HG03565 (cell line): ENCODE data around the gene LGR5.
A peak's percentile ranks its signal among the peaks of the same experiment; 100 is the strongest.
"Not testable (repeated sequence)": the region's sequence is repeated elsewhere in the genome, so short reads cannot be mapped to it uniquely, and the experiment has no call there.

Experiments used
- ATAC-seq: cut with Tn5 transposase; IDR thresholded peaks from one replicate; pipeline ENCODE4 v1.9.1; 2021; ENCODE audit warnings: mild to moderate bottlenecking, moderate library complexity; ENCODE audit not compliant: unreplicated experiment

Gene LGR5

DNA sequence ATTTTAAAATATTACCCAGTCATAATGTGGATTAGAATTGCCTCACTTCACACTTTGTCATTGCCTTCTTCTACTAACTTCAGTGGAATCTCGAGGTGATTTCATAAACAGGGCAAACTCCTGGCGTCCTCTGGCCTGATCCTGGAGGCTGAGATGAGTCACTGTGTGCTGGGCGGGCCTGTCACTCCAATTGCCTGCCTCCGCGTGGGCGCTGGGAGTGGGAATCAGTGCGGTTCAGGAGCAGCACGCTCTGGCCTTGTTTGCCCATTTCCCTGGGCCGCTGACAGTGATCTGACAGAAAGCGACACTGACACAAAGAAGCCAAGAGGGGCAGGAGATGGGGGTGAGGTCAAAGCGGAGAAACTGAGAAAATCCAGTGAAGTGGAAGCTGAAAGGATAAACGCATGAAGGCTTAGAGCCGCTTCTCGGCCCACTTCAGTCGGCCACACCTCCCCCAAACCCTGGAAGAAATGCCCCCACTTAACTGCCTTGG, 29.7 kb downstream of the LGR5 start:
- ATAC-seq = no peak

GRCh38 chr12:71472441-71472911, 32.9 kb downstream of the LGR5 start:
- ATAC-seq = no peak

GRCh38 chr12:71474791-71475190, 35.2 kb downstream of the LGR5 start:
- no peak for ATAC-seq

DNA sequence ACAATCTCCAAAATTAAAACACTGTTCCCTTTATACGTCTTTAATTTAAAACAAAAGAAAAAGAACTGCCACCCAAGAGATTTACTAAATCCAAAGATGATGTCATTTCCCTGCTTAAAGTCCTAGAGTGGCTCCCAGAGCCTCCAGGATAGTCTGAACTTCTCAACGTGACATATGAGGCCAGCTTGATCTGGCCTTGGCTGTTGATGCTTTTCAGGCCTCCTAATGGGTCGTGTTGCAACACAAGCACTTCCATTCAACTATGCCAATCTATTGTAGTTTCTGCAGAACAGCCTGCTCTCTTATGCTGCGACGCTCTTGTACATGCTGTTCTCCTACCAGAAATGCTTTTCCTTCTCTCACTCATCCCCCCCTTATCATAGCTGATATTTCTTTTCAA, 35.7 kb downstream of the LGR5 start:
- no peak for ATAC-seq

DNA sequence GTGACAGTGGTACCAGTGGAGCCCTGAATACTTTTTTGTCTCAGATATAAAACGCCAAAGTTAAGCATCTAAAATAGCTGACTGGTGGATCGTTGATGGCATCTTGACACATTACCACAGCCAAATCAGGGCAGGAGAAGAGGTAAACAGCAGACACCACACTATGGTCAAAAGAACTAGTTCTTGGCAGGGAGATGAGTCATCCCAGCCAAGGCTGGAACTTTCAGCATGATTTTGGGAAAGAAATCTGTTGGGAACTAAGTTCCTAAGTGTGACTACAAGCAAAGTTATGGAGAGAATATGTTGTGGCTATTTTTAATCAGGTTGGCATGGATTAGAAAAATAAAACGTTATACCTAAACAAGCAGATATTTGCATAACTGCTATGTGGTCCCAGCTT, 36.9 kb downstream of the LGR5 start:
- no peak for ATAC-seq

GRCh38 chr12:71477609-71478008, 38.0 kb downstream of the LGR5 start:
- no peak for ATAC-seq

- no peak for ATAC-seq
These were observed 38.7 kb downstream of the LGR5 start for GRCh38 chr12:71478270-71478669.

DNA sequence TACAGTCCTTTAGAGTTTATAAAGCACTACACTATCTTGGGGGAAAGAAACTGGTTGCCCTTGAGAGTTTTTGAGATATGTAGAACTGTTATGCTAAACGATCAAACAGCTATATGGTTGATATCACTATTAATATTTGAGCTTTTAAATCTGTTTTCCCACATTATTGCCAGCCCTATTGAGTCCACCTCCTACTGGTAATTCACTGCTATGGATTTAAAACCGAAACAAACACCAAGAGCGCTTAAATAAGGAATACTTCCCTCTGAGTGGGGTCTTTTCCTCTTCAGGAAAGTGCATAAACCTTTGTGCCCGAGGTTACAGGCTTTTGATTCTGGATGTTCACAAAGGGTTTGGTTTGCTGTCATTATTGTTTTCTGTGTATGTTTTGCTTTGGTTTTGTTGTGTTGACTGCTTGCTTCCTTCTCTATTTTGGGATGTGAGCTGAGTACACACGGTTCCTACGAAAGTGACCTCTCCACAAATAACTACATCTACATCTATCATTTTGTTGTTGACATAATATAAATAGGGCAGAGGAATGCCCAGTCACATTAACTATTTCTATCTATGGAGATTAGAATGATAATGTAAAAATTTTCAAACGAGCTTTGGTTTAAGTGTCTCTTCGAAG, 44.8 kb downstream of the LGR5 start:
- ATAC-seq = no peak

DNA sequence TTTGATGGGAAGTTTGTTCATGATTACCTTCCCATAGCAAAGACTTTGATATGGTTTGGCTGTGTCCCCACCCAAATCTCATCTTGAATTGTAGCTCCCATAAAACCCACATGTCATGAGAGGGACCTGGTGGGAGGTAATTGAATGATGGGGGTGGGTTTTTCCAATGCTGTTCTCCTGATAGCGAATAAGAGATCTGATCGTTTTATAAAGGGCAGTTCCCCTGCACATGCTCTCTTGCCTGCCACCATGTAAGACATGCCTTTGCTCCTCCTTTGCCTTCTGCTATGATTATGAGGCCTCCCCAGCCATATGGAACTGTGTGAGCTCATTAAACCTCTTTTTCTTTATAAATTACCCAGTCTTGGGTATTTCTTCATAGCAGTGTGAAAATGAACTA, 51.2 kb downstream of the LGR5 start:
- not testable (repeated sequence) for ATAC-seq

GRCh38 chr12:71492604-71493003, 53.0 kb downstream of the LGR5 start:
- ATAC-seq = no peak

DNA sequence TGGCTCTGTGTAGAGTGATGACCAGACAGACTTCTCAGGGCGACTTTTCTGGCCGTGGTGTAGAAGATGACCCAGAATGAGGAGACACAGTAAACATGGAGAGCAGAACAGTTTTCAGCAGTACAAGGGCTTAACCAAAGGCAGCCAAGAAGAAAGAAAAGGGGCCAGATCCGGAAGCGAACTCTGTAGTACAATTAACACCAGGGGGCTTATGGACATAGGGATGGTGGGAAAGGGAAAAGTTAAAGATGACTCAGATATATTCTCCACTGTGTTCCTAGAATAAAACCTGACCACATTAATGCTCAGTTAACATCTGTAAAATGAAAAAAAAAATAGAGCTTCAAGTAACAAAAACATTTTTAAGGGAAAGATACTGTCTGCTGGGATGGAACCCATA, 60.2 kb downstream of the LGR5 start:
- no peak for ATAC-seq

- ATAC-seq = no peak
These were observed 64.2 kb downstream of the LGR5 start for GRCh38 chr12:71503579-71504391.

DNA sequence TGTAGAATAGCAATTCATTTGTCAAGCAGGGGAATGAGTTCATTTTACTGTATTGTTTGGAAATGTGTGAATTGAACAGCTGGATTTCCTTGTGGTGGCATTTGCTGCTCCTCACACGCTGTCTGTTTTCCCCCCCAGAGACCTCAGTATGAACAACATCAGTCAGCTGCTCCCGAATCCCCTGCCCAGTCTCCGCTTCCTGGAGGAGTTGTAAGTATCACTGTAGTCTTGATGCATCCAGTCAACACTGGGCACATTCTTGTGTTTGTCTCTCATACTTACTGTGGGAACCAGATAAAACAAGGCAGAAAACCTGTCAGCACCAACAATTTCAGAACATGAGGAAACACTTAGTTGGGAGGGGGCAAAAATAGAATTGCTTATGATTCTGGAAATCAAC, 64.9 kb downstream of the LGR5 start:
- no peak for ATAC-seq

DNA sequence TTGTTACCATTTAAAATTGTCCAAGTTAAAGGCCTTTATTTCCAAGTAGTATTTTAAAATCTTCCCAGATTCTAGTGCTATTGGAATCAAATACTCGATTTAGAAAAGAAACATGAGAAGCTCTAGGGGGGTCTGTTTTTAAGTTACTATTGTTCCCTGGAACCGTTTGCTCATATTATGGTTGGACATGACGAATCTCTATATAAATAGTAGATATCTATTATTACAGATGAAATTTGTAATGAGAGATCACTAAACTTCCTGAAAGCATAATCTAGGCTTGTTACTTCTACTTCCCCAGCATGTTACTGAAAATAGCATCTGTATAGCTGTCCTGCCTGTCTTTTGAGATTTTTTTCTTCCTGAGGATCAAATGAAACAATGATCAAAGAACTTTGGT, 70.1 kb downstream of the LGR5 start:
- ATAC-seq = no peak

GRCh38 chr12:71517145-71517846, 77.7 kb downstream of the LGR5 start:
- ATAC-seq = peak; percentile 48

DNA sequence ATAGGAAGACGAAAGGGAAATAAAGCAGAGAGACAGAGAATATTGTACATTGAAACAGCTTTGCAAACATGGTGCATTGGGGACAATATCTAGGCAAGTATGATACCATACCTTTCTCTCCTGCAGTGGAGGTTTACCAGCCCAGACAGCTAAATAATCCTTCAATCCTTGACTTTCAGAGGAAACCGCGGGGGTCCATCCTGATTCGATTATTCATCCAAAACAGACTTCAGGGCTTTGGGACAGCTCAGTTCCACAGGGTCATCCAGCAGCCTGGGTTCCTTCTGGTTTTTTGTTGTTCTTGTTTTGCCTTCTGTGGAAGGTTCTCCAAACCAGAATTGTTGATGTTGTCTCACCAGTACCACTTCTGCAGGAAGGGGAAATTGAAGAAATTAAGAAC, 81.5 kb downstream of the LGR5 start:
- no peak for ATAC-seq

GRCh38 chr12:71524626-71525025, 85.0 kb downstream of the LGR5 start:
- no peak for ATAC-seq

- ATAC-seq = no peak
These were observed 94.1 kb downstream of the LGR5 start for GRCh38 chr12:71533703-71534102.

DNA sequence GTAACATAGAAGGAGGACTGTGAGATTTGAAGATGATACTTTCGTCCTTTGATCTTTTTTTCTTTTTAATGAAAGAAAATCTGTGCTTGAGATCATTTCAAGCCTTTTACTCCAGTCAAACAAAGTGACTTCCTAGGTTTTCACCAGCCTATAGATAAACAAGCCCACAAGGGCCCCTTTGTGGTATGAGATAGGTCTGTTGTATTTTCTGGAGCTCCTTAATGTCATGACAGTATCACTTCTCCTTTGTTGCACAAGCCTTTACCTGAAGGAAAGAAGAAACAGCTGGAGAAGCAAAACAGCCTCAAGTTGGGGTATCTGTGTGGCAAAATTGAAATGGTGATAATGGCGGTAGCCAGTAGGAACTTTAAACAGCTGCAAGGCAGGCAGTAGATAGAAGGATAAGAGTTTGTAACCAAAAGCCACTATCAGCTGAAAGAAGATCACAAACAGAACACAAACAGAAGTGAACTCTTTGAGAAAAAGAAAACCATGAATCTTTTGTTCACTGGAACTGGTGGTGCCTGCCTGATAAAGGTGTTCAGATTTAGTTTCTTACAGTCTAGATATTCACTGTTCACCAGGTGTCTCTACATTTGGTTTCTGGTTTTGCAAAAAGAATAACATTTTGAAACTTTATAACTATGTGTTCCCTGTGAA, 96.8 kb downstream of the LGR5 start:
- peak; percentile 66 for ATAC-seq

GRCh38 chr12:71536939-71537622, 97.5 kb downstream of the LGR5 start:
- ATAC-seq = no peak

DNA sequence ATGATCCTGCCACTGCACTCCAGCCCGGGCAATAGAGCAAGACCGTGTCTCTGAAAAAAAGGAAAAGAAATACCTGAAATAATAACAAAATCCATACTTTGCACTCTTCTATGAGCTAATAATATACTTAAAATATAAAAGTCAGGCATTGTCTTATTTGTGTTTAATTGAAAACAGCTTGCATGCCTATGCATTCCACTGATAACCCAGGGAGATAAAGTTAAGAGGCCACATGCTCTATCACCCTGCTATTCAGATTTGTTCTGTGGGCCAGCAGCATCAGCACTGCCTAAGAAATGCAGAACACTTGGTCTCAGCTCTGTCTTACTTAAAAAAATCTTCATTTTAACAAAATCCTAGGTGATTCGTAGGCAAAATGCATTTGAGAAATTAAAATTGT, 99.2 kb downstream of the LGR5 start:
- ATAC-seq = no peak
